ENCODE data around the gene B4GAT1. TPM values are rescaled to one million over a fixed set of nuclear protein-coding genes. Genes with fewer than 3 reads are reported as not detected.

Gene B4GAT1
- total and polyA plus RNA-seq, 7 donors, result 4.2 to 43.5 (median 41.4) TPM

DNA sequence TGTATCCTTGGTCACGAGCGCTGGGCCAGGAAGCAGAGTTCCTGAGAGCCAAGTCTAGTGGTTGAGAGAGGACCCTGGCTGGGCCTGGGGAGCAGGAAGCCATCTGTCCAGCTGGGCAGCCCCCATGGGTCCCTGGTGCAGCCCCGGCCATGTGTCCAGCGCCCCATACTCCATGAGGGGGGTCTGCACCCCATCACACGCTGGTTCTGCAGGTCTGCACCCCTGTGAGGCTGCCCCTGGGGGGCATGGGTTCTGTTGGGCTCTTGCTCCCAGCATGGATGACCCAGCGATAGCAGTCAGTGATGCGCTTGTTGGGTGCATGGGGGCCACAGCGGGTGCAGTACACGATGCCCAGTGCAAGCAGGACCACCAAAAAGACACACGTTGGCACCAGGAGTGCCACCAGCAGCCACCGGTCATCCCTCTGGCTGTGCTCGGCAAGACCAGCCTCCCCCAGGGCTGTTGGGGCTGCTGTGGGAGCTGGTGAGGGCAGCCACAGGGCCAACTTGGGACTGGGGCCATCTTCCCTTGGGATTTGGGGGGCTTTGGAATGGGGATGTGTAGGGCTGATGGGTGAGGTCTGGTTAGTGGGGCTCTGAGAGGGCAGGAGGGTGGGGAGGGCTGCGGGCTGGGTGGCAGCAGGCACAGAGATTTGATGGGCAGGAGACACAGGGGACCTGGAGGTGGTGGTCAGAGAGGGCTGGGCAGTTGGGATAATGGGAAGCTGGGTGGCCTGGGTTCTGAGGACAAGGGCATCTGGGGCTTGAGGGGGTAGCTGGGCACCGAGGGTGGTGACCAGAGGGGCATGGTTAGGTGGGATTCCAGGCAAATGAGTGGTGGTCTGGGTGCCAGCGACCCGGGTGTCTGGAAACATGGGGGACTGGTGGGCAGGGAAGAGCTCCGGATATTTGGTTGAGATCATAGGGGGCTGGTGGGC, 32.6 kb downstream of the B4GAT1 start:
- intact Hi-C loops (cut with DNase I), result no loop called here
- TF ChIP-seq EP300 (IDR thresholded peaks at IDR 0.05) (no peak), CTCF (IDR thresholded peaks at IDR 0.05) (no peak), POLR2AphosphoS5 (IDR thresholded peaks at IDR 0.05) (no peak), POLR2A (IDR thresholded peaks at IDR 0.05) (no peak)
- Histone ChIP-seq H3K9me3 (no peaks in the 10 kb centered on the region), H3K27me3 (no peaks in the 10 kb centered on the region), H3K4me3 (peak overlapping the region in 3 of 4 donors; percentile 47 to 60 (median 58)), H3K36me3 (no peaks in the 10 kb centered on the region), H3K27ac (peak overlapping the region; percentile 86 to 94 (median 90)), H3K4me1 (peaks cover 0 to 67% (median 61%) of the 10 kb centered on the region in 4 donors)
- no peak for DNase-seq
- 84 to 90% methylated on average over 17 of the region's 17 CpGs for WGBS, 2 donors

DNA sequence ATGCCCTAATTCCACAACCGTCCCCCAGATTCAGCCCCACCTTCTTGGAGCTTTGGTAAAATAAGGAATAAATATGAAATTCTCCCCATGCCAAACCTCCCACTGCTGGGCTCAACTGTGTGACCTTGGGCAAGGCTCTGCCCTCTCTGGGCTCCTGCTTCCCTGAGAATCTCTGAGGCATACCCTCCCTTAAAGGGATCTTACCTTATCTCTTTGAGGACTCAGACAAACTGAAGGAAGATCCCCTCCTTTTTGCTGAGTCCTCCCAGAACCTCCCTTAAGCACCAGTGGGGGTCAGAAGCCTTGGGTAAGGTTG, 33.3 kb downstream of the B4GAT1 start:
- peaks cover 0 to 67% (median 61%) of the 10 kb centered on the region in 4 donors for H3K4me1 ChIP-seq

DNA sequence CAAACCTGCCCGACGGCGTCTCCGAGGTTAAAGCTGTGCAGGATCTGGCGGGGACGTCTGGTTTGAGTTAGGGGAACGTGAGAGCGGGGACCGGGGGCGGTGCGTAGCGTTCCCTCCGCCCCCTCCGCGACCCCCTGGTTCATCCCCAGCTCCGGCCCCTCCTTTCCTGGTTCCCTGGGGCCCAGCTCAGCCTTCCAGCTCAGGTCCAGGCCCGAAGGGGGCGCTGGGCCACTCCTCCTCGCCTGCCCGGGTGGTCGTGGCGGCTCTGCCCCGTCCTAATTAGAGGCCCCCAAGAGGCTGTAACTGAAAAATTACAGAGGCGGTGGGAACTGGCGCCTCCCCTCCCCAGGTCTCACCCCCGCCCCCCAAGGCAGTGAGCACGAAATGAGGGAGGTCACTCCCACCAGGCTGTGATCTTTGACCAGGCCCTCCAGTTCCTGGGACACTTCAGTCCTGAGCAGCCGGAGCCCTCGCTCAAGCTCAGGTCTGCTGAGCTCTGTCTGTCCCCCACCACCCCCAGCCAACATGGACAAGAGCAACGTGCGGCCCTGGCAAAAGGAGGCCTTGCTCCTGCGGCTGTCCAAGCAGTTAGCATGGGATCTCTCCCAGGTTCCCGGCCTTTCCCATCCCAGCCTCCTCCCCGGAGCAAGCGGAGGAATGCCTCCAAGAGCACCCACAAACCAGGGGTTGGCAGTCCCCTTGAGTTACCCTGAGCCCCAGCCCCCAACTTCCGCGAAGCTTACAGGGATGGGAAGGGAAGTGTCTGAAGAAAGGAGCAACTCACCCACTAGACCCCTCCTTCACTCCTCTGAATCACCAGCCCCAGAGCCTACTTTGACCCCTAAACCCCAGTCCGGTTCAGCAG, 33.9 kb downstream of the B4GAT1 start:
- peak overlapping the region; percentile 86 to 94 (median 90) for H3K27ac ChIP-seq
- TF ChIP-seq POLR2AphosphoS5 (IDR thresholded peaks at IDR 0.05), result no peak
- peaks cover 0 to 62% (median 57%) of the 10 kb centered on the region in 4 donors for H3K4me1 ChIP-seq
- H3K9me3 ChIP-seq, result no peaks in the 10 kb centered on the region
- no peak for DNase-seq
- H3K36me3 ChIP-seq, result no peaks in the 10 kb centered on the region
- no peaks in the 10 kb centered on the region for H3K27me3 ChIP-seq
- intact Hi-C loops (cut with DNase I), result no loop called here
- WGBS, 2 donors, result 53 to 63% methylated on average over 38 of the region's 38 CpGs
- H3K4me3 ChIP-seq, result peak overlapping the region; percentile 21 to 58 (median 52)

More for the DNA sequence above, 33.3 kb downstream of the B4GAT1 start:
- TF ChIP-seq CTCF (IDR thresholded peaks at IDR 0.05) (no peak), POLR2A (IDR thresholded peaks at IDR 0.05) (no peak), EP300 (IDR thresholded peaks at IDR 0.05) (no peak), POLR2AphosphoS5 (IDR thresholded peaks at IDR 0.05) (no peak)
- no peak for DNase-seq
- Histone ChIP-seq H3K4me3 (peak overlapping the region; percentile 21 to 58 (median 52)), H3K36me3 (no peaks in the 10 kb centered on the region), H3K27ac (peak overlapping the region; percentile 86 to 94 (median 90)), H3K9me3 (no peaks in the 10 kb centered on the region), H3K27me3 (no peaks in the 10 kb centered on the region)
- intact Hi-C loops (cut with DNase I), result no loop called here
- WGBS, 2 donors, result 84 to 92% methylated on average over 1 of the region's 1 CpG

- WGBS, 2 donors, result 2 to 3% methylated on average over 52 of the region's 52 CpGs
- intact Hi-C loops (cut with DNase I), result loop anchor here (1.0 kb wide), 3 partner anchors 16 to 74 kb away; partner anchors contain the start of gene BRMS1
- Histone ChIP-seq H3K36me3 (no peaks in the 10 kb centered on the region), H3K9me3 (no peaks in the 10 kb centered on the region), H3K27me3 (no peaks in the 10 kb centered on the region), H3K27ac (peak overlapping the region; percentile 86 to 94 (median 90)), H3K4me1 (peaks cover 0 to 54% (median 49%) of the 10 kb centered on the region in 4 donors), H3K4me3 (peak overlapping the region; percentile 47 to 58 (median 52))
- TF ChIP-seq POLR2A (IDR thresholded peaks at IDR 0.05), result peak; percentile 37 to 64
- no peak for TF ChIP-seq CTCF (IDR thresholded peaks at IDR 0.05)
- TF ChIP-seq POLR2AphosphoS5 (IDR thresholded peaks at IDR 0.05), result peak; percentile 68 to 91 (median 74)
- peak; percentile 100 for DNase-seq
Observed at GRCh38 chr11:66312549-66313320, 34.7 kb downstream of the B4GAT1 start.
